ENCODE data around the gene TEAD2. TPM values are rescaled to one million over a fixed set of nuclear protein-coding genes. Genes with fewer than 3 reads are reported as not detected.

TEAD2 gene
- total and polyA plus RNA-seq, 9 of the 15 experiments (the other 6 are each of a cell fraction or from before 2014, with no cell fraction given): 1.6 to 27.0 (median 13.9) TPM

DNA sequence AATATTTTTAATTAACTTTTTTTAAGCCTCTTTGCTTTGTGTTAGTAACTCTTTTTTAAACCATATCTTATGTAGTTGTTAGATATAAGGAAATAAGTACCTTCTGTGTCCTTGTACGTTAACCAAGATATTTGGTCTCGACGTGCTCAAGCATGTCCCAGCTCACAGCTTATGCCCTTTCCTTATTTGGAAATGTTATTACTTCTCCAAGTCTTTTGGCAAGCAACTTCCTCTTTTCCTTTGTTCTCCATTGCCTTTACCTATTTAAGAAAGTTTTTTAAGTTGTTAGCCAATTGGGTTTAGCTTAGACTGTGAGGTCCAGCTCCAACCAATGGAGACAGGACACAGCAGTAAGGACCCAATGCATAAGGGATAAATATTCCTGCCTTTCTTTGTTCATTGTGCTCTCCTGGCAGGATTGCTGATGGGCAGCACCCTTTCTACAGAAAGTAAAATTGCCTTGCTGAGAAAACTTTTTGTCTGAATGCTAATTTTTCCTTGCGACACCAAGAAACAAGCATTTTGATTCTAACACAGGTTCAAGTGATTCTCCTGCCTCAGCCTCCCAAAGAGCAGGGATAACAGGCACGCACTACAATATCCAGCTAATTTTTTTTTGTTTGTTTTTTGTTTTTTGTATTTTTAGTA lies 6.6 kb upstream of the TEAD2 start (continued):
- TF ChIP-seq, protein P1, sequence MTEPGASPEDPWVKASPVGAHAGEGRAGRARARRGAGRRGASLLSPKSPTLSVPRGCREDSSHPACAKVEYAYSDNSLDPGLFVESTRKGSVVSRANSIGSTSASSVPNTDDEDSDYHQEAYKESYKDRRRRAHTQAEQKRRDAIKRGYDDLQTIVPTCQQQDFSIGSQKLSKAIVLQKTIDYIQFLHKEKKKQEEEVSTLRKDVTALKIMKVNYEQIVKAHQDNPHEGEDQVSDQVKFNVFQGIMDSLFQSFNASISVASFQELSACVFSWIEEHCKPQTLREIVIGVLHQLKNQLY (CRISPR knock-in tag; conservative IDR thresholded peaks at IDR 0.05): no peak
- no peak for TF ChIP-seq CHD1 (IDR thresholded peaks at IDR 0.05; ENCODE audit: low read length)
- no peak for TF ChIP-seq TGIF2 (CRISPR knock-in tag; IDR thresholded peaks at IDR 0.05)
- TF ChIP-seq ZNF511 (CRISPR knock-in tag; IDR thresholded peaks at IDR 0.05): no peak
- no peak for TF ChIP-seq FOXK1 (CRISPR knock-in tag; IDR thresholded peaks at IDR 0.05; ENCODE audit: borderline replicate concordance)
- no peak for TF ChIP-seq HDAC1 (IDR thresholded peaks at IDR 0.05)
- TF ChIP-seq MTA3 (IDR thresholded peaks at IDR 0.05; ENCODE audit: borderline replicate concordance): peak; percentile 46; the same call in 1 of the 2 replicates
- TF ChIP-seq ZEB2 (IDR thresholded peaks at IDR 0.05): peak; percentile 87
- no peak for TF ChIP-seq COPS2 (conservative IDR thresholded peaks at IDR 0.05)
- TF ChIP-seq, protein P2, sequence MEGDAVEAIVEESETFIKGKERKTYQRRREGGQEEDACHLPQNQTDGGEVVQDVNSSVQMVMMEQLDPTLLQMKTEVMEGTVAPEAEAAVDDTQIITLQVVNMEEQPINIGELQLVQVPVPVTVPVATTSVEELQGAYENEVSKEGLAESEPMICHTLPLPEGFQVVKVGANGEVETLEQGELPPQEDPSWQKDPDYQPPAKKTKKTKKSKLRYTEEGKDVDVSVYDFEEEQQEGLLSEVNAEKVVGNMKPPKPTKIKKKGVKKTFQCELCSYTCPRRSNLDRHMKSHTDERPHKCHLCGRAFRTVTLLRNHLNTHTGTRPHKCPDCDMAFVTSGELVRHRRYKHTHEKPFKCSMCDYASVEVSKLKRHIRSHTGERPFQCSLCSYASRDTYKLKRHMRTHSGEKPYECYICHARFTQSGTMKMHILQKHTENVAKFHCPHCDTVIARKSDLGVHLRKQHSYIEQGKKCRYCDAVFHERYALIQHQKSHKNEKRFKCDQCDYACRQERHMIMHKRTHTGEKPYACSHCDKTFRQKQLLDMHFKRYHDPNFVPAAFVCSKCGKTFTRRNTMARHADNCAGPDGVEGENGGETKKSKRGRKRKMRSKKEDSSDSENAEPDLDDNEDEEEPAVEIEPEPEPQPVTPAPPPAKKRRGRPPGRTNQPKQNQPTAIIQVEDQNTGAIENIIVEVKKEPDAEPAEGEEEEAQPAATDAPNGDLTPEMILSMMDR (IDR thresholded peaks at IDR 0.05 in 2 of 3, conservative IDR thresholded peaks at IDR 0.05 in 1 of 3; ENCODE audit: insufficient read depth in 2 of 3, low read depth in 1 of 3, low read length in 3 of 3): no peak
- no peak for TF ChIP-seq STAT6 (CRISPR knock-in tag; IDR thresholded peaks at IDR 0.05)
- TF ChIP-seq ZNF316 (IDR thresholded peaks at IDR 0.05): no peak
- no peak for TF ChIP-seq RBM34 (IDR thresholded peaks at IDR 0.05; ENCODE audit: borderline replicate concordance, insufficient read depth, low read length)
- TF ChIP-seq ARID1B (IDR thresholded peaks at IDR 0.05): no peak
- no peak for TF ChIP-seq ZNF277 (CRISPR knock-in tag; IDR thresholded peaks at IDR 0.05; ENCODE audit: borderline replicate concordance)
- TF ChIP-seq, protein P3, sequence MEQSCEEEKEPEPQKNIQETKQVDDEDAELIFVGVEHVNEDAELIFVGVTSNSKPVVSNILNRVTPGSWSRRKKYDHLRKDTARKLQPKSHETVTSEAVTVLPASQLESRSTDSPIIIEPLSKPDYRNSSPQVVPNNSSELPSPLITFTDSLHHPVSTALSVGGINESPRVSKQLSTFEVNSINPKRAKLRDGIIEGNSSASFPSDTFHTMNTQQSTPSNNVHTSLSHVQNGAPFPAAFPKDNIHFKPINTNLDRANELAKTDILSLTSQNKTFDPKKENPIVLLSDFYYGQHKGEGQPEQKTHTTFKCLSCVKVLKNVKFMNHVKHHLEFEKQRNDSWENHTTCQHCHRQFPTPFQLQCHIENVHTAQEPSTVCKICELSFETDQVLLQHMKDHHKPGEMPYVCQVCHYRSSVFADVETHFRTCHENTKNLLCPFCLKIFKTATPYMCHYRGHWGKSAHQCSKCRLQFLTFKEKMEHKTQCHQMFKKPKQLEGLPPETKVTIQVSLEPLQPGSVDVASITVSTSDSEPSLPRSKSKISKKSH (CRISPR knock-in tag; IDR thresholded peaks at IDR 0.05): peak; percentile 18; the same call in 1 of the 2 replicates
- no peak for TF ChIP-seq HDAC8 (tag; IDR thresholded peaks at IDR 0.05)

Measured in K562 (cell line).